ENCODE measurements around the gene MUC5AC.

MUC5AC gene

DNA sequence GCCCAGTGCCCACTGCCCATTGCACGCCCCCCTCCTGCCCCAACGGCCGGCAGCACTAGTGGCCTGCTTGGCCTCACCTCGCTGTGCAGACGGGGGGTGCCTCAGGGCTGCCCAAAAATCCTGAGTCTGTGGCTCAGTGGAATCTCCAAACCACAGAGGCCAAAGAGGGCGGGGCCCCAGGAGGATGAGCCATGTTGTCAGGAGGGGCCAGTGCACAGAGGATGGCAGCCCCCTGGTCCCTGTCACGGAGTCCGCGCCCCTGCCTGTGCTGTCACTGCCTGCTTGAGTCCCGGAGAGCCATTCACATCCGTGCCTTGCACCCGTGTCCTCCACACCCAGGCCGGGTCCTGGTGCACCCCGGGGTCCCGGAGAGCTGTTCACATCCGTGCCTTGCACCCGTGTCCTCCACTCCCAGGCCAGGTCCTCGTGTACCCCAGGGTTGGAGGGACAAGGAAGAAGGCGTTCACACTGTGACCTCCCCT lies 36.4 kb upstream of the MUC5AC start:
- no peak for DNase-seq (ENCODE audit: low read depth)

DNA sequence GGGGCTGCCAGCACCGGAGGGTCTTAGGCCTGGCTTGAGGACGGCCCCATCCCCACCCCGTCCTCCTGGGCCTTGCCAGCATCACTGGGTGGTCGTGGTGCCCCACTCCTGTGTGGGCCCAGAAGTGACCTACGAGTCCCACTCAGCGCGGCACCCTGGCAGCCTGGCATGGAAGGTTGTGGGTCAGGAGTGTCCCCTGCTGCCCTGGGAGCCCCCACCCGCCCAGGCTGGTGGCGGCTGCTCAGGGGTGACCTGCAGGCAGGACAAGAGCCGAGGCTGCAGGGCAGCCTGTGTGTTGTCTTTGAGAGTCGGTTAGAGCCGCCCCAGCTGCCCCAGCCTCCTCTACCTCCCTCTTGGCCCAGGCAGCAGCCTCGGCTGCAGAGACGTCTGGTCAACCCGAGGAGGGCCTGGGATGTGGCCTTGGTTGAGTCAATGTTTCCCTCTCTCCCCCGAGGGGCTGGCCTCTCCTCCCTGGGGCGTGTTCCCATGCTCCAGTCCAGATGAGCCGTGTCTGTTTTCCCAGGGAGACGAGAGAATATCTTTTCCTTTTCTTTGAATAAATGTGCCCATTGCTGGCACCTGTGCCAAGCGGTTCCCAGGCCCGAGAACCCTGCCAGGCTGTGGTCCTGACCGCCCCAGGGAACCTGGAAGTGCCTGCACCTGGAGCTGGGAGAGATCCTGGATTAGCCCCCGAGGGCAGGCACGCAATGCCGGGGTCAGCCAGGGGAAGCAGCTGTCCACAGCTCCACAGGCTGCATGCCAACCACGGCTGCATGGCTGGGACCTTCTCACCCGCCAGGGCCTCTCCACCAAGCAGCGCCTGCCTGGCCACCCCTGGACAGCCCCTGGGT lies 35.7 kb upstream of the MUC5AC start:
- no peak for DNase-seq (ENCODE audit: low read depth)

GRCh38 chr11:1122664-1123002 lies 35.1 kb upstream of the MUC5AC start:
- DNase-seq (ENCODE audit: low read depth), result no peak

DNA sequence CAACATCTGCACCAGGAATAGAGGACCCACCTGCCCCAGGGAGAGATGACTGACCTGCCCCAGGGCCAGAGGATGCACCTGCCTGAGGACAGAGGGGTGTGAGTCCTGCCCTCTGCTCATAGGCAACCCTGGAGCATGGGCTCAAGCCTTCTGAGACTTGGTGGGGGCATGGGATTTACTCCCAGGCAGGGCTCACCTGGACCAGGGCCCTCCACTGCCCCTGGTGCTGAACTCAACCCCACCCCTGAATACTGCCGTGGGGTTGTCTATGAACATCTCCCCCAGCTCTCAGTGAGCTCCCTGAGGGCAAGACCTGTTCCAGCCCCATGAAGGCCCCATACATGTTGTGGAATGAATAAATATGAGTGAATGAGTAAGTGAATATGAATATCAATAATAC lies 33.8 kb upstream of the MUC5AC start:
- DNase-seq (ENCODE audit: low read depth), result no peak

DNA sequence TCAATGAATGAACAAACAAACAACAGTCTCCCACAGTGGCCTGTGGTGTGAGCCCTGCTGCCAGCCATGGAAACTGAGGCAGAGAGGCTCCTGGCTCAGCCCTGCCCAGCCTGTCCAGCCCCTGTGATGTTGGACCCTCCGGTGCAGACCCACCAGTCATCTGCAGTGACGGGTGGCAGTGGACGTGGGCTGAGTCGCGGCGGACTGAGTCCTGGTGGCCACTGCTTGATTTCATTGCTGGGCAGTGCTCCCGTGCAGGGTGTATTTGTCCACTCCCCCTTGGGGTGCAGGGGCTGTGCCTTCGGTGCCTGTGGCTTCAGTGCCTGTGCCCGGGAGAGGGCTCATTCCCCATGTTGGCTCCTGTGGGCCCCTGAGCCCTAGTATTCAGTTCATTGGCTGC lies 31.9 kb upstream of the MUC5AC start:
- no peak for DNase-seq (ENCODE audit: low read depth)

- DNase-seq (ENCODE audit: low read depth), result no peak
These were observed 31.2 kb upstream of the MUC5AC start for GRCh38 chr11:1126491-1126926.

DNA sequence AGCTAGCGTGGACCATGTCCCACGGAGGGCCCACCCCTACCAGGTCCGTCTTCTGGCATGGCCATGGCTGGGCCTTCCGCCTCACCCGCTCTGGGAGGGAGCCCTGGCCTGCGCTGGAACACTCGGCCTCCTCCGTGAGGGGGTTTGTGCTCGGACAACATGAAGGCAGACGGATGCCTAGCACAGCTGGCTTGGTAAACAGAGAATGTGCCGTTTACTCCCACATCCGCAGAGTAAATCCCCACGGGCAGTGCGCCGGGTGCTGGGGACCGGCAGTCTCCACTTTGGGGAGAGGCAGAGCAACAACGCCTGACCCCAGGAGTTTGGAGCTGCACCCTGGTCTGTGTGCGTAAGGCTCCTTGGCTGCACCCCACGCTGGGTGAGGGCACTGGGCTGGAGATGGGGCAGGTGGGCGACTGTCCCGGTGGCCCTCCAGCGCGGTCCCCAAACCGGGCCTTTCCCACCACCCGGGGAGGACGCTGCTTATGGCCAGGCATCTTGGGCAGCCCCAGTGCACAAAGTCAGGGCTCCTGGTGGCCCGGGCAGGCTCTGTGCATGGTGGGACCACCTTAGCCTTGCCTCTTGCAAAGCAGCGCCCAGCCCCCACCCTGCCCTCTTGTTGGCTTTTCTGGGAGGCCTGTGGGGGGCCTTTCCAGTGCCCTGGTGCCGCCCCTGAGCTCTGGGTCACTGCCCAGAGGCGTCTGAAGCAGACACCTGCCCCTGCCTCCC lies 30.7 kb upstream of the MUC5AC start:
- no peak for DNase-seq (ENCODE audit: low read depth)

- no peak for DNase-seq (ENCODE audit: low read depth)
These were observed 30.0 kb upstream of the MUC5AC start for GRCh38 chr11:1127664-1128162.

GRCh38 chr11:1128311-1129142 lies 29.2 kb upstream of the MUC5AC start:
- DNase-seq (ENCODE audit: low read depth), result no peak

- no peak for DNase-seq (ENCODE audit: low read depth)
These were observed 28.6 kb upstream of the MUC5AC start for GRCh38 chr11:1129143-1129610.

DNA sequence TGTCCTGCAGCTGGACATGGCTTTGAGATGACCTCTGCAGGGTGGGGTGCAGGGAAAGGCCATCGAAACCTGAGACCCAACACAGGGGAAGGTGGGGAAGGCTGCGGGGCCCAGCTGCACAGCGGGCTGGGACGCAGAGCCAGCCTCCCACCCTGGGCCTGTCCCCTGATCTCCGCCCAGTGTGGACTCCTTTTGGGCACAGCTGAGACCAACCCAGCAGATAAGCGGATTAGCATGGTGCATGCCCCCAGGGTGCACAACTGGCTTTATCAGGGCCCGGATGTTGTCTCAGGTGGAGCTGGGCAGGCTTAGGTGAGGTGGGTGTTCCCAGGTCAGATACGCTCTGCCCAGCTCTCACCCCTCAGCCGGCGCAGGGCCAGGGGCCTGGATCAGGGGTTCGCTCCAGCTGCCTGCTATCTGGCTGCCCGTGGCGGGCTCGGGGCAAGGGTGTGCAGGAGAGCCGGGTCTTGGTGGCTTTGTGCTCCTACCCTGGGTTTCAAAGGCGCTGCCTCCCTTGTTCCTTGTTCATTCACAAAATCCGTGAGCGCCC lies 28.1 kb upstream of the MUC5AC start:
- no peak for DNase-seq (ENCODE audit: low read depth)

GRCh38 chr11:1130276-1131032 lies 27.3 kb upstream of the MUC5AC start:
- no peak for DNase-seq (ENCODE audit: low read depth)

- DNase-seq (ENCODE audit: low read depth), result no peak
These were observed 26.5 kb upstream of the MUC5AC start for GRCh38 chr11:1131033-1131911.

- no peak for DNase-seq (ENCODE audit: low read depth)
These were observed 22.8 kb upstream of the MUC5AC start for GRCh38 chr11:1134848-1135445.

GRCh38 chr11:1138097-1138496 lies 19.7 kb upstream of the MUC5AC start:
- no peak for DNase-seq (ENCODE audit: low read depth)

DNA sequence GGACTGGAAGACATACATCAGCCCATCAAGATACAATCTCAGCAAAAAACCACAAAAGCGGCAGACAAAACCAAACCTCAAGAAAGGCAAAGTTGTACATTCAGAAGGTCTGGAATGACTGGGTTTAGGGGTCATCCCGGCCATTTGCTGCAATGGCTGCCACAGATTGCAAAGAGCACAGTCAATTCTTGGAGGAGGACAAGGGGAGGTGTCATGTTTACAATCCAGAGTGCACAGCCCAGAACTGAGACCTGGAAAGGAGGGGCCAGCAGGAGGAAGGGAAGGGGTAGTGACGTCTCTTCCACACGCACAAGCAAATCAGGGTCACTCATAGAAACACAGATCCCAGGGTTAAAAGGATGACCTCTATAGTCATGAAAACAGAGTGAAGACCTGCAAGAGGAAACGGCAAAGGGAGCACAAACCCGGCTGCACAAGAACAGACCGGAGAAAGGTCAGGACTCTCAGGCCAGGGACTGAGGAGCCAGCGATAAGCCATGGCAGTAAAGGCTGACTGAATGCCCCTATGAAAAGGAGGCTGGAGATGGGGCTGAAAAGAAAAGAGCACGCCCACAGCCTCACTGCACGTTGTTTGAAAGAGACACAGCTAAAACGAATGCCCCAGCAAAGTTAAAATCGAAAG lies 18.2 kb upstream of the MUC5AC start:
- no peak for DNase-seq (ENCODE audit: low read depth)

DNA sequence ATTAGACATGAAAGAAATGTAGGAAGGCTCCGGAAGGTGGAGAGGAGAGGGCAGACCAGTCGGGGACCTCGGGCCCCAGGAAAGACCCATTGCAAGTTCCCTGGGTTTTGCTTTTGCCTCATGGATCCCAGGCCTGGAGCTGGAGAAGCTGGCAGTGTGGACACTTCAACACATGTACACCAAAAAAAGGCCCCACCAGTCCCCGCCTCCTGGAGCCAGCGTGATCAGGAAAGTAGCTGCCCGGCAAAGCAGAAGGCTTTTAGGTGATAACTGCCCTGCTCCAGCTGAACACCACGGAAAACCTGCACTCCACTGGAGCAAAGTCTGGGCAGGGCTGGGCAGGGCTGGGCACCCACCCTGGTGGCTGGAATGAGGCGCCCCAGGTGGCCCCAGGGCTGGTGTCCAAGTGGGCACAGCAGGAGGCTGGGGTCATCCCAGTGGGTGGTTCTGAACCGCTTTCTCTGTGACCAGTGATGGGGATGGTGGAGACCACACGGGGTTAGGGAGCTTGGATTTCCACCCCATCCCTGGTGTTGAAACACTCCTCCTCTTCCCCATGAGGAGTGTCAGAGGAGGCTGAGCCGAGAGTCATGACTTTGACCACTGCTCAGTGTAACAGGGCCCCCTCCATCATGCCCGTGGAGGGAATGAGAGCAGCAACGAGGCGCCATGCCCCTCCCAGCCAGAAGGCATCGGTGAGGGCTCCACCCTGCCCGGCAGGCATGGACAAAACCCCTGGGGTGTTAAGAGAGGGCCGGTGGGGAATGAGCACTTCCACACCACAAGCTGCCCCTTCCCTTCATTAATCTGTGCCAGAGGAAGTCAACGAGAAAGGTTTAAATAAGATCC lies 16.9 kb upstream of the MUC5AC start:
- DNase-seq (ENCODE audit: low read depth), result no peak

DNA sequence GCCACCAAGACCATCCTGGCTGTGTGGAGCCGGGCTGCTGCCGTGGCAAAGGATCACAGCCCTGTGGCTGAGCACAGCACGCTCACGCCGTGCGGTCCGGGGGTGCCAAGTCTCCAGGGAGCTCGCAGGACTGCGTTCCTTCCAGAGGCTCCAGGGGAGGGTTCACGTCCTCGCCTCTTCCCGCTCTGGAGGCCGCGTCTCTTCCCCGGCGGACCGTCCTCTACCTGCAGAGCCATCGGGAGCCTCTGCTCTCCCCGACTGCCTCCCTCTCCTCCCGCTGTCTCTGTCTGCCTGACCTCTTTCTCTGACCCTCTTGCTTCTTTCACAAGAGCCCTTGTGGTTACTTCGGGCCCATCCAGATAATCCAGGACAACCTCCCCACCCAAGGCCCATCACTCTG lies 11.4 kb upstream of the MUC5AC start:
- no peak for DNase-seq (ENCODE audit: low read depth)

Measured in activated T-helper 9 cell treated with anti-CD3 and anti-CD28 coated beads, Interleukin-2, amount 50 U/mL, for 16 hours (primary cell).